M059J (cell line): ENCODE results near the gene NFS1. TPM values are rescaled to one million over a fixed set of nuclear protein-coding genes. Genes with fewer than 3 reads are reported as not detected.

Experiments used
- DNase-seq: peaks from one replicate; pipeline ENCODE4 v3.0.0-alpha.2; 2012; ENCODE audit warnings: low read depth
- total RNA-seq: library from RNA; depleted of rRNA; stranded (reverse); fragments of >200 nt; shearing (Covaris generic); gene quantifications from 2 replicates; pipeline ENCODE4 v1.2.3, GENCODE V29; 2014

NFS1 gene
- total RNA-seq, 1 experiment from 2014 or later = 69.7 TPM

GRCh38 chr20:35680452-35681183 lies 18.5 kb downstream of the NFS1 start:
- no peak for DNase-seq

GRCh38 chr20:35674921-35675320 lies 24.2 kb downstream of the NFS1 start:
- DNase-seq = no peak

GRCh38 chr20:35673884-35674283 lies 25.3 kb downstream of the NFS1 start:
- no peak for DNase-seq

- no peak for DNase-seq
These were observed 29.5 kb downstream of the NFS1 start for GRCh38 chr20:35669681-35670080.

- DNase-seq = no peak
These were observed 29.9 kb downstream of the NFS1 start for GRCh38 chr20:35669221-35669620.

- DNase-seq = no peak
These were observed 33.2 kb downstream of the NFS1 start for GRCh38 chr20:35665949-35666288.

GRCh38 chr20:35664466-35665206 lies 34.5 kb downstream of the NFS1 start, which contains the start of the genes CPNE1 and RBM12:
Gene CPNE1, minus strand, starts transcription at chr20:35664900. Its CDS starts 31,977 bp downstream, at chr20:35632923.
Gene RBM12, minus strand, starts transcription at chr20:35664900. Its CDS starts 9,578 bp downstream, at chr20:35655322.
- DNase-seq = peak; percentile 95

GRCh38 chr20:35663516-35664465 lies 35.4 kb downstream of the NFS1 start:
- DNase-seq = peak; percentile 62

GRCh38 chr20:35662551-35662950 lies 36.6 kb downstream of the NFS1 start:
- no peak for DNase-seq

GRCh38 chr20:35661908-35662307 lies 37.2 kb downstream of the NFS1 start:
- DNase-seq = no peak

- DNase-seq = peak; percentile 62
These were observed 38.1 kb downstream of the NFS1 start for GRCh38 chr20:35661053-35661452.

GRCh38 chr20:35660122-35660937 lies 38.8 kb downstream of the NFS1 start:
- DNase-seq = no peak

GRCh38 chr20:35657271-35657670 lies 41.9 kb downstream of the NFS1 start:
- no peak for DNase-seq

- DNase-seq = no peak
These were observed 44.7 kb downstream of the NFS1 start for GRCh38 chr20:35654415-35654814.

GRCh38 chr20:35653893-35654292 lies 45.3 kb downstream of the NFS1 start:
- no peak for DNase-seq

GRCh38 chr20:35653430-35653734 lies 45.8 kb downstream of the NFS1 start:
- DNase-seq = no peak

- DNase-seq = no peak
These were observed 46.3 kb downstream of the NFS1 start for GRCh38 chr20:35652641-35653429.

- DNase-seq = no peak
These were observed 47.2 kb downstream of the NFS1 start for GRCh38 chr20:35651958-35652357.

GRCh38 chr20:35650632-35651031 lies 48.5 kb downstream of the NFS1 start:
- DNase-seq = no peak

GRCh38 chr20:35648836-35649235 lies 50.3 kb downstream of the NFS1 start:
- DNase-seq = peak; percentile 64

- DNase-seq = no peak
These were observed 54.3 kb downstream of the NFS1 start for GRCh38 chr20:35644806-35645205.
